ENCODE data around the gene B4GALNT3. TPM values are rescaled to one million over a fixed set of nuclear protein-coding genes. Genes with fewer than 3 reads are reported as not detected.
A peak's percentile ranks its signal among the peaks of the same experiment; 100 is the strongest.

B4GALNT3 gene
- total RNA-seq, 2 donors from 2014 or later, result 1.6 to 1.7 TPM

DNA sequence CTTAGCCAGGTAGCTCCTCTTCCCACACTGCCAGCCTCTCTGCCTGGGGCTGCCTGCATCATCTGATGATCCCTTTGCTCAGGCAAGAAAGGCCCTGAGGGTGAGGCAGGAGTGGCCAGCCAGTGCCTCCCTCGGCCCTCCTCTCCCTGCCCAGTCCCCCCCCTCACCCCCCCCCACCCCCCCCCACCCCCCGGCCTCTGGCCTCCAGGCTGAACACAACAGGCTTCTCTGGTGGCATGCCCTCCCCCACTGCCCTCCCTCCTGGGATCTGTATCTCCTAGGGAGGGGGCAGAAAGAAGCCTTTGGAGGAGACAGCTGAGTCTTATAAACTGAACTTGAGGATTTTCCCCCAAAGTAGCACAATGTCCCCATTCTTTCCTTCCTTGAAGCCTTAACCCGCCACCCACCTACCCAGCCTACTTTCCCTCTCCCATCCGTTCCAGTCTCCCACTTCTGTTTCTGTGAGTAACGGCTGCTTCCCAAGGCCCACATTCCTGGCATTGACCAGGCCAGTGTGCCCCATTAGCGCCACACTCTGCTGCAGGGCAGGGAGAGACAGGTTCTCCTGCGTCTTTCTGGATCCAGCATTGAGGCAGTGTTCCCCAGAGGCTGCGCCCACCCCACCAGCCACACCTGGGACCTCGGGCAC lies 82.1 kb downstream of the B4GALNT3 start:
- H3K27me3 Mint-ChIP-seq, result peaks cover 14% of the 10 kb centered on the region
- peaks cover 6% of the 10 kb centered on the region for H3K36me3 Mint-ChIP-seq (ENCODE audit: low read depth)
- ATAC-seq, result no peak
- H3K4me1 Mint-ChIP-seq, result peaks cover 26% of the 10 kb centered on the region
- H3K9me3 ChIP-seq (ENCODE audit: control insufficient read depth, low read length, poor library complexity, severe bottlenecking), result no peaks in the 10 kb centered on the region
- H3K27ac Mint-ChIP-seq, result no peak overlapping the region
- no peak for DNase-seq
- no peak overlapping the region for H3K4me3 Mint-ChIP-seq

DNA sequence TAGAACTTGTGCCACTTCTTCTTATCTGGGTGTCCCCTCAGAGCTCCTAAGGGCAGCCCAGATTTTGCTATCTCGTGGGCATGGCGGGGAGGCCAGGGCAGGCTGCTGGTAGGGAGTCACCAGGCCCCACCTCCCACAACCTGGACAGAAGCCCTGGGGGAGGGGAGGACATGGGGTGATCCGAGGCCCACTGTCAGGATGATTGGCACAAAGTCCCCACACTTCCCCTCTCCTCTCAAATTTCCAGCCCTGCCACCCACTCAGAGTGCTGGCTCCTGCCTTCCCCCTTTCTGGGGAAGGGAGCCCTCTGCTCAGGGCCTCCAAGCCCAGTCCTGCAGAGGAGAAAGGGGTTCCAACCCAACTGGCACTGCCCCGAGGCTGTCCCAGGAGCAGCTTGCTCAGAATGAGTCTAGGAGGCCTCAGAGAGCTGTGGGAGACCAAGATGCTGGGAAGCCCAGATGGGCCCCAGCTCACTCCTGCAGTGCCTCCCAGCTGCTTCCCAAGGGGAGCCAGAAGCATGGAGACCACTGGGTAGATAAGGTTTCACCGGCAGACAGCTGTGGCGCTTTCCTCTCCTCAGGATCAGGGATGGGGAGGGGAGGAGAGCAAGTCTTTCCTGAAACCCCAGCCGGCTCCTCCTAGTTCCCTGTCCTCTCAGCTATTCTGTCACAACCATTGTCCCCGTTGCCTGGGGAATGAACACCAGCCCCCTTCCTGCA lies 82.8 kb downstream of the B4GALNT3 start:
- no peaks in the 10 kb centered on the region for H3K9me3 ChIP-seq (ENCODE audit: control insufficient read depth, low read length, poor library complexity, severe bottlenecking)
- Mint-ChIP-seq H3K36me3 (ENCODE audit: low read depth) (peaks cover 6% of the 10 kb centered on the region), H3K4me3 (no peak overlapping the region), H3K27me3 (peaks cover 14% of the 10 kb centered on the region), H3K27ac (no peak overlapping the region), H3K4me1 (peaks cover 29% of the 10 kb centered on the region)
- no peak for ATAC-seq
- no peak for DNase-seq

DNA sequence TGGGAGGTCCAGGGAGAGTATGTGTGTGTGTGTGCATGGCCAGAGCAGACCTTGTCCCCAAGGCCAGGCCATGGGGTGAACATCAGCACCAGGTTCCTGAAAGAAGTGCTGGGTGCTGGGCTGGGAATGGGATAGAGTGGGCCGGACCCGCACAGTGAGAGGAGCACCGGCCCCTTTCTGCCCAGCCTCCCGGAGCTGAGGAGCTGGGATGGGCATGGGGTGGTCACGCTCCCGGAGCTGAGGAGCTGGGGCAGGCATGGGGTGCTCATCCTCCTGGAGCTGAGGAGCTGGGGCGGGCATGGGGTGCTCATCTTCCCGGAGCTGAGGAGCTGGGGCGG lies 83.3 kb downstream of the B4GALNT3 start:
- H3K9me3 ChIP-seq (ENCODE audit: control insufficient read depth, low read length, poor library complexity, severe bottlenecking), result no peaks in the 10 kb centered on the region
- ATAC-seq, result no peak
- no peak overlapping the region for H3K4me3 Mint-ChIP-seq
- peaks cover 6% of the 10 kb centered on the region for H3K36me3 Mint-ChIP-seq (ENCODE audit: low read depth)
- DNase-seq, result no peak
- peaks cover 14% of the 10 kb centered on the region for H3K27me3 Mint-ChIP-seq
- H3K27ac Mint-ChIP-seq, result no peak overlapping the region
- H3K4me1 Mint-ChIP-seq, result peaks cover 29% of the 10 kb centered on the region

DNA sequence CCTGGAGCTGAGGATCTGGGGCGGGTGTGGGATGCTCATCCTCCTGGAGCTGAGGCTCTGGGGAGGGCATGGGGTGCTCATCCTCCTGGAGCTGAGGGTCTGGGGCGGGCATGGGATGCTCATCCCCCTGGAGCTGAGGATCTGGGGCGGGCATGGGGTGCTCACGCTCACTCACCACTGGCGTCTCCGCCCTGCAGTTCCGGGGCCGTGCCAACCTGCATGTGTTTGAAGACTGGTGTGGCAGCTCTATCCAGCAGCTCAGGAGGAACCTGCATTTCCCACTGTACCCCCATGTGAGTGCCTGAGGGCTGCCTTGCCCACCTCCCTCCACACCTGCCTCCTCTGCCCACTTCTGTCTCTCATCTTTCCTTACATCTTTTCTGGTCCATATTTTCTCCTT lies 84.4 kb downstream of the B4GALNT3 start:
- Mint-ChIP-seq H3K4me3 (no peak overlapping the region), H3K4me1 (peaks cover 27% of the 10 kb centered on the region), H3K27ac (no peak overlapping the region), H3K36me3 (ENCODE audit: low read depth) (peaks cover 6% of the 10 kb centered on the region), H3K27me3 (peaks cover 14% of the 10 kb centered on the region)
- no peaks in the 10 kb centered on the region for H3K9me3 ChIP-seq (ENCODE audit: control insufficient read depth, low read length, poor library complexity, severe bottlenecking)
- ATAC-seq, result no peak
- DNase-seq, result no peak

DNA sequence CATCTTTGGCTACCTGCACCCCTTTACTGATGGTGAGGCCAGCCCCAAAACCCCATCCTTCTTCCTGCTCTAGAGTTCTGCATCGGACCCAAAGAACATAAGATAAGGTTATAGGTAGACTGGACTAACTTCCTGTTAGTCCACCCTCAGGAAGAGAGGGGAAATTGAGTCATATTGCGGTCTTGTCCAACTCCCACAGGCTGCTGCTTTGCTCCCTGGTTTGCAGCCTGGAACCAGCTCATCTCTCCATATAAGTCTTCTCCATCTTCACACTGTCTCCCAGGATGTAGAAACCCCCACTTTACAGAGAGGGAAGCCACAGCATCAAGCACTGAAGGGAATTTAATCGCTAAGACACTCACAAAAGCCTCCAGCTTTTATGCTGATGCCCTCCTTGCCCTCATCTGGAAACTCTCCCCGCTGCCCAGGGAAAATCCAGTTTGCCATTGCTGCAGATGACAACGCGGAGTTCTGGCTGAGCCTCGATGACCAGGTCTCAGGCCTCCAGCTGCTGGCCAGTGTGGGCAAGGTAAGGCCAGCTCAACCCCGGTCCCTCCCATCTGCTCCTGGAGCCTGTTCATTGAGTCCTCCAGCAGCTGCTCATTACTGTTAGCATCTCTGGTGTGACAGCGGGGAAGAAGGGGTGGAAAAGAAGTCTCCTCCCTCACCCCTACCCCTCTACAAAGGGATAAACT lies 85.3 kb downstream of the B4GALNT3 start:
- no peaks in the 10 kb centered on the region for H3K9me3 ChIP-seq (ENCODE audit: control insufficient read depth, low read length, poor library complexity, severe bottlenecking)
- Mint-ChIP-seq H3K4me1 (peaks cover 21% of the 10 kb centered on the region), H3K27ac (no peak overlapping the region), H3K27me3 (peaks cover 14% of the 10 kb centered on the region), H3K36me3 (ENCODE audit: low read depth) (peaks cover 6% of the 10 kb centered on the region), H3K4me3 (peak overlapping the region; percentile 19)
- DNase-seq, result no peak
- no peak for ATAC-seq

- H3K36me3 Mint-ChIP-seq (ENCODE audit: low read depth), result peaks cover 6% of the 10 kb centered on the region
- no peak for ATAC-seq
- DNase-seq, result no peak
- H3K4me3 Mint-ChIP-seq, result no peak overlapping the region
- no peaks in the 10 kb centered on the region for H3K9me3 ChIP-seq (ENCODE audit: control insufficient read depth, low read length, poor library complexity, severe bottlenecking)
- peaks cover 14% of the 10 kb centered on the region for H3K27me3 Mint-ChIP-seq
- H3K4me1 Mint-ChIP-seq, result peaks cover 16% of the 10 kb centered on the region
- H3K27ac Mint-ChIP-seq, result no peak overlapping the region
Observed at GRCh38 chr12:545835-546234, 86.1 kb downstream of the B4GALNT3 start.

DNA sequence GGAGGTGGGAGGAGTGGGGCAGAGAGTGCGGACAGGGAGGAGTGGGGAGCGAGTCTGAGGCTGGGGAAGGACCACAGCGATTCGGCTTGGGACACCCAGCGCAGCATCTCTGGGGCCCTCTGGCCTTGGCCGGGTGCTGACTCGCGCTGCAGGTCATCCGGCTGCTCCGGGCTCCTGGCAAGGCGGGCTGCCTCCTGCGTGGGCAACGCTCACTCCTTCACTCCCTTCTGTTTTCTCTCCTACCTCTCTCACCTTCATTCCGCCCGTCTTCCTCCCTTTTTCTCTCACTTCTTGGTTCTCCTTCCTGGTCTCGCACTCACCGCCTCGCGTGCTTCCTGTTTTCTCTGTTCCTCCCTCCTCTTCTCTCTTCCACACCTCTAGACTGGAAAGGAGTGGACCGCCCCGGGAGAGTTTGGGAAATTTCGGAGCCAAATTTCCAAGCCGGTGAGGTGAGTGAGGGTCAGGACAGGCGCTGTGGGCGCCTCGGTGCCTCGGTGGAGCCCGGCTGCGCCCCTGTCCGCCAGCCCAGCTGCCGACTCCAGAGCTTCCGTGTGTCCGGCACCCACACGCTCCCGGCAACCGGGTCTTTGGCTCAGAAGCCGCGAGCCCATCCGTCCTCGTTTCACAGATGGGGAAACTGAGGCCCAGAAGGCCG lies 86.7 kb downstream of the B4GALNT3 start:
- DNase-seq, result no peak
- Mint-ChIP-seq H3K36me3 (ENCODE audit: low read depth) (peaks cover 6% of the 10 kb centered on the region), H3K27ac (no peak overlapping the region), H3K27me3 (peaks cover 14% of the 10 kb centered on the region), H3K4me1 (peaks cover 18% of the 10 kb centered on the region), H3K4me3 (no peak overlapping the region)
- no peak for ATAC-seq
- no peaks in the 10 kb centered on the region for H3K9me3 ChIP-seq (ENCODE audit: control insufficient read depth, low read length, poor library complexity, severe bottlenecking)

GRCh38 chr12:546920-547845 lies 87.4 kb downstream of the B4GALNT3 start:
- Mint-ChIP-seq H3K4me1 (peaks cover 26% of the 10 kb centered on the region), H3K27ac (no peak overlapping the region), H3K27me3 (peaks cover 14% of the 10 kb centered on the region), H3K4me3 (no peak overlapping the region), H3K36me3 (ENCODE audit: low read depth) (peaks cover 6% of the 10 kb centered on the region)
- H3K9me3 ChIP-seq (ENCODE audit: control insufficient read depth, low read length, poor library complexity, severe bottlenecking), result no peaks in the 10 kb centered on the region
- peak; percentile 57 to 67 (median 66) for DNase-seq
- peak; percentile 80 for ATAC-seq

DNA sequence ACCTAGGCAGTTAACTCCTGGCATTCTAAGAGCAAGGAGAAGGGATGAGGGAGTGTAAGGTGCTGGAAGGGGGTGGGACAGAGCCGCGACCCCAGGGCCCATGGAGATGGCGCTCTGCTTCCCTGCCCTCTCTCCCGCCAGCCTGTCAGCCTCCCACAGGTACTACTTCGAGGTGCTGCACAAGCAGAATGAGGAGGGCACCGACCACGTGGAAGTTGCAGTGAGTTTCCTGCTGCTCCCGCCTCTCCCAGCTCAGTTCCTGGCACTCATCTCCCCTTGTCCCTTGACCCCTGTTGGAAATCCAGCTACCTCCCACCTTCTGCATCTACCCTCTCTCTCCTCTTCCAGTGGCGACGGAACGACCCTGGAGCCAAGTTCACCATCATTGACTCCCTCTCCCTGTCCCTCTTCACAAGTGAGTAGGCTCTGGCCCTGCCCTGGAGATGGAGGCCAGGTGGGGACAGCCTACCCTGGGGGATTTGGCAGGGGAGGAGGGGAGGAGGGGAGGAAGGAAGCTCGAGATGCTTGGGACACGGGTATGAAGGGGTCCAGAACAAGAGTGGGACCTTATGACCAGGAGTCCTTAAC lies 88.2 kb downstream of the B4GALNT3 start:
- DNase-seq (no peak), ATAC-seq (no peak)
- no peaks in the 10 kb centered on the region for H3K9me3 ChIP-seq (ENCODE audit: control insufficient read depth, low read length, poor library complexity, severe bottlenecking)
- Mint-ChIP-seq H3K4me3 (peak overlapping the region; percentile 49), H3K27me3 (peaks cover 14% of the 10 kb centered on the region), H3K4me1 (peaks cover 33% of the 10 kb centered on the region), H3K27ac (no peak overlapping the region), H3K36me3 (ENCODE audit: low read depth) (peaks cover 6% of the 10 kb centered on the region)

DNA sequence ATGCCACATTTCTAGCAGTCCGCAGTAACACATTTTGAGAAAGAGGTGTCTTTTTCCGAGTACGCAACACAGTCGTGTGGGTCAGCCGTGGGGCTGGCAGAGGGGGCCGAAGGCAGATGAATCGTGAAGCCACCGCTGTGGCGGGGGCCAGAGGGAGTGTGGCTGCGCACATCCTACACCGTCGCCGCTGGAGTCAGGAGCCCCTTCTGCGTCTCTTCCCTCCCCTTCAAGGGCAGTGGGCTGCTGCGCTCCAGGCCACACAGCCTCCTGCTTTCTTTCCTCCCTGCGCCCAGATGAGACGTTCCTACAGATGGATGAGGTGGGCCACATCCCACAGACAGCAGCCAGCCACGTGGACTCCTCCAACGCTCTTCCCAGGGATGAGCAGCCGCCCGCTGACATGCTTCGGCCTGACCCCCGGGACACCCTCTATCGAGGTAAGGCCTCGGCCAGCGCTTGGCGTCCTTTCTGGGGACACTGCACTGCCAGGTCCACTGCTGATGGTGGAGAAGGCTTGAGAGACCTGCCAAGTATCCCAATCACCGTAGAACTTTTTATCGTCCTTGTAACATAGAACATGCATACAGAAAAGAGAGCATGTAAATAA lies 89.8 kb downstream of the B4GALNT3 start:
- ATAC-seq (no peak), DNase-seq (no peak)
- peak overlapping the region; percentile 16 for H3K27ac Mint-ChIP-seq
- H3K27me3 Mint-ChIP-seq, result peaks cover 8% of the 10 kb centered on the region
- peaks cover 2% of the 10 kb centered on the region for H3K36me3 Mint-ChIP-seq (ENCODE audit: low read depth)
- no peak overlapping the region for H3K4me3 Mint-ChIP-seq
- peaks cover 38% of the 10 kb centered on the region for H3K4me1 Mint-ChIP-seq
- no peaks in the 10 kb centered on the region for H3K9me3 ChIP-seq (ENCODE audit: control insufficient read depth, low read length, poor library complexity, severe bottlenecking)

DNA sequence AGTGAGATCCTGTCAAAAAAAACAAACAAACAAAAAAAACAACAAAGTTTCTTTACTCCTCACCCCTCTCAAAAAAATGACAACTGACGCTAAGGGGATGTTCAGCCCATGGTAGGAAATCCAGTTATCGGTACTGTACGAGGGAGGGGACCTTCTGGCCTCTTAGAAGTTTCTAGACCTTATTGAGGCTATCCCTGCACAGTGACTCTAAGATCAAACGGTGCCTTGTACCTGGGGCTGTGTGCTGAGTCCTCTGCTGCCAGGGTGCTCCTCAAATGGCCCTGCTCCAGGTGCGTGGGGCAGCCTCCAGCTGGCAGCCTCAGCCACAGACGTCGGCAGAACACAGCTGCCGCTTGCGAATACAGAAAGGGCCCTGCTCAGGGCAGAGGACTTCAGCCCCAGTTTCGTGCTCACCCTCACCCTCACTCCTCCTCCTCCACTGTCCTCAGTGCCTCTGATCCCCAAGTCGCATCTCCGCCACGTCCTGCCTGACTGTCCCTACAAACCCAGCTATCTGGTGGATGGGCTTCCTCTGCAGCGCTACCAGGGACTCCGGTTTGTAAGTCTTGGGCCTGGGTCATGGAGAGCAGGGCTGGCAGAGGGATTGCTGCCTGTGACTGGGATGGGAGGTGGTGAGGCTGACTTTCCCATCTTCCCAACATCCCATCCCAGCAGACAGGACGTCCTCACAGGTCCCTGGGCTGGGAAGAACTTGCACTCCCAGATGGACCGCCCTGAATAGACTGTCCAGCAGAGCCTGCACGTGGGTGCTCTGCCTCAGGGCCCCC lies 90.9 kb downstream of the B4GALNT3 start:
- H3K27ac Mint-ChIP-seq, result no peak overlapping the region
- ATAC-seq (no peak), DNase-seq (no peak)
- H3K9me3 ChIP-seq (ENCODE audit: control insufficient read depth, low read length, poor library complexity, severe bottlenecking), result no peaks in the 10 kb centered on the region
- no peaks in the 10 kb centered on the region for H3K36me3 Mint-ChIP-seq (ENCODE audit: low read depth)
- no peaks in the 10 kb centered on the region for H3K27me3 Mint-ChIP-seq
- H3K4me3 Mint-ChIP-seq, result no peak overlapping the region
- H3K4me1 Mint-ChIP-seq, result peaks cover 40% of the 10 kb centered on the region

All from T-helper 17 cell (primary cell).